ENCODE data around the gene THSD4.
"Not testable (repeated sequence)": the region's sequence is repeated elsewhere in the genome, so short reads cannot be mapped to it uniquely, and the experiment has no call there.

The THSD4 gene

DNA sequence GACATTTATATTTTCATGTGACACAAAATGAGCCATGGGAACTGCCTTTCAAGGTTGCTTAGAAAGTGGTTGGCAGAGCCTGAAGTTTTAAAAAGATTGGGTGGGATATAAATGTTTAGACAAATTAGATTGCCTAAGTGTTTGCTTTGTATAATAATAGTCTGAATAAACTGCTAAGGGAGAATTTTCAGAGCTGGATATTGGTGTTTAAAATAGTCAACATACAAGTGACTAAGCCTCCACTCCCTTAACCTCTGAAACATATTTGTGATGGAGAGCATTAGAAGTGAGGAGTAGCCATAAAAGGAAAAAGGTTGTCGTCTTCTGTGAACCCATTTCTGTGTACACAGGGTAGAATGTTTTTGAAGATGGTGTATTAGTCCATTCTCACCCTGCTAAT lies 201.6 kb downstream of the THSD4 start:
- TF ChIP-seq, protein P1, sequence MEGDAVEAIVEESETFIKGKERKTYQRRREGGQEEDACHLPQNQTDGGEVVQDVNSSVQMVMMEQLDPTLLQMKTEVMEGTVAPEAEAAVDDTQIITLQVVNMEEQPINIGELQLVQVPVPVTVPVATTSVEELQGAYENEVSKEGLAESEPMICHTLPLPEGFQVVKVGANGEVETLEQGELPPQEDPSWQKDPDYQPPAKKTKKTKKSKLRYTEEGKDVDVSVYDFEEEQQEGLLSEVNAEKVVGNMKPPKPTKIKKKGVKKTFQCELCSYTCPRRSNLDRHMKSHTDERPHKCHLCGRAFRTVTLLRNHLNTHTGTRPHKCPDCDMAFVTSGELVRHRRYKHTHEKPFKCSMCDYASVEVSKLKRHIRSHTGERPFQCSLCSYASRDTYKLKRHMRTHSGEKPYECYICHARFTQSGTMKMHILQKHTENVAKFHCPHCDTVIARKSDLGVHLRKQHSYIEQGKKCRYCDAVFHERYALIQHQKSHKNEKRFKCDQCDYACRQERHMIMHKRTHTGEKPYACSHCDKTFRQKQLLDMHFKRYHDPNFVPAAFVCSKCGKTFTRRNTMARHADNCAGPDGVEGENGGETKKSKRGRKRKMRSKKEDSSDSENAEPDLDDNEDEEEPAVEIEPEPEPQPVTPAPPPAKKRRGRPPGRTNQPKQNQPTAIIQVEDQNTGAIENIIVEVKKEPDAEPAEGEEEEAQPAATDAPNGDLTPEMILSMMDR (IDR thresholded peaks at IDR 0.05; ENCODE audit: low read depth, low read length, poor library complexity, severe bottlenecking) = no peak
- TF ChIP-seq EZH2phosphoT487 (IDR thresholded peaks at IDR 0.05; ENCODE audit: borderline replicate concordance, low read length) = no peak
- Histone ChIP-seq H3K36me3 (ENCODE audit: control insufficient read depth, low read length) (no peaks in the 10 kb centered on the region), H3K4me2 (ENCODE audit: low read length) (no peak overlapping the region), H3K79me2 (ENCODE audit: control insufficient read depth, low read length) (no peaks in the 10 kb centered on the region), H3K9me2 (replicated peaks; ENCODE audit: control insufficient read depth, low read length) (no peaks in the 10 kb centered on the region), H3K4me3 (ENCODE audit: low read length) (no peak overlapping the region), H3F3A (ENCODE audit: control insufficient read depth, insufficient read depth) (no peaks in the 10 kb centered on the region), H3K4me1 (ENCODE audit: control insufficient read depth, low read length) (no peaks in the 10 kb centered on the region), H4K20me1 (ENCODE audit: control insufficient read depth, insufficient read depth, low read depth, low read length) (no peaks in the 10 kb centered on the region), H3K9me3 (ENCODE audit: control insufficient read depth, insufficient read depth, low read length) (no peaks in the 10 kb centered on the region), H3K27me3 (ENCODE audit: control insufficient read depth, low read length) (no peaks in the 10 kb centered on the region), H3K27ac (ENCODE audit: low read depth, low read length) (no peak overlapping the region)

DNA sequence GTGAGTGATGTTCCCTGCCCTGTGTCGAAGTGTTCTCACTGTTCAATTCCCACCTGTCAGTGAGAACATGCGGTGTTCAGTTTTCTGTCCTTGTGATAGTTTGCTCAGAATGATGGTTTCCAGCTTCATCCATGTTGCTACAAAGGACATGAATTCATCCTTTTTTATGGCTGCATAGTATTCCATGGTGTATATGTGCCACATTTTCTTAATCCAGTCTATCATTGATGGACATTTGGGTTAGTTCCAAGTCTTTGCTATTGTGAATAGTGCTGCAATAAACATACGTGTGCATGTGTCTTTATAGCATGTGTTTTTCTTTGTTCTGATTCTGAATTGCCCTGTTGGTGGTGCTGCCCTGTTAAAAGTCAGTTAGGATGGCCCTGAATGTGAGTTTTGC lies 204.2 kb downstream of the THSD4 start:
- not testable (repeated sequence) for H3K4me2 ChIP-seq (ENCODE audit: low read length); H3K27ac ChIP-seq (ENCODE audit: low read depth, low read length); H3K36me3 ChIP-seq (ENCODE audit: control insufficient read depth, low read length); H3F3A ChIP-seq (ENCODE audit: control insufficient read depth, insufficient read depth); H3K79me2 ChIP-seq (ENCODE audit: control insufficient read depth, low read length); H4K20me1 ChIP-seq (ENCODE audit: control insufficient read depth, insufficient read depth, low read depth, low read length); H3K27me3 ChIP-seq (ENCODE audit: control insufficient read depth, low read length); H3K4me3 ChIP-seq (ENCODE audit: low read length); H3K9me2 ChIP-seq (replicated peaks; ENCODE audit: control insufficient read depth, low read length); H3K9me3 ChIP-seq (ENCODE audit: control insufficient read depth, insufficient read depth, low read length); H3K4me1 ChIP-seq (ENCODE audit: control insufficient read depth, low read length)

DNA sequence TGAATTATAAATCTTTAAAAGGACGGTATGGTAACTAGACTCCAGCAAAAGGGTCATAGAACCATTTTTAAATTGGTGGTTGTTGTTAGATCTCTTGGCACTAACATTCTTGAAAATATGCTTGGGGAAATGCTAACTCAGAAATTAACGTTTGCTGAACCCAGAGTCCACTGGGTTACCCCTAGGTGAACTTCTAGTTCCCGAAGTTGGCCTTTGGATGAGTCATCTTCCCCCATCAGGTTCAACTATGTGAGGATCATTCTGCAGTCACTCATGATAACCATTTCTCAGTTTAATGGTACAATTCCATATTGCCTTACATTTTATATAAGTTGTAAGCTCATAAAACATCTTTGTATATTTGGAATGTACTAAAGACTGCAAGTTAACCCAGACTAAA lies 204.7 kb downstream of the THSD4 start:
- TF ChIP-seq, protein P1 (IDR thresholded peaks at IDR 0.05; ENCODE audit: low read depth, low read length, poor library complexity, severe bottlenecking) = no peak
- no peak for TF ChIP-seq EZH2phosphoT487 (IDR thresholded peaks at IDR 0.05; ENCODE audit: borderline replicate concordance, low read length)
- no peaks in the 10 kb centered on the region for H3K4me1 ChIP-seq (ENCODE audit: control insufficient read depth, low read length)
- no peak overlapping the region for H3K27ac ChIP-seq (ENCODE audit: low read depth, low read length)
- no peaks in the 10 kb centered on the region for H3K27me3 ChIP-seq (ENCODE audit: control insufficient read depth, low read length)
- H3K4me3 ChIP-seq (ENCODE audit: low read length) = no peak overlapping the region
- H3K36me3 ChIP-seq (ENCODE audit: control insufficient read depth, low read length) = no peaks in the 10 kb centered on the region
- no peaks in the 10 kb centered on the region for H3K79me2 ChIP-seq (ENCODE audit: control insufficient read depth, low read length)
- H3K4me2 ChIP-seq (ENCODE audit: low read length) = no peak overlapping the region
- no peaks in the 10 kb centered on the region for H4K20me1 ChIP-seq (ENCODE audit: control insufficient read depth, insufficient read depth, low read depth, low read length)
- no peaks in the 10 kb centered on the region for H3F3A ChIP-seq (ENCODE audit: control insufficient read depth, insufficient read depth)
- no peaks in the 10 kb centered on the region for H3K9me3 ChIP-seq (ENCODE audit: control insufficient read depth, insufficient read depth, low read length)
- no peaks in the 10 kb centered on the region for H3K9me2 ChIP-seq (replicated peaks; ENCODE audit: control insufficient read depth, low read length)

DNA sequence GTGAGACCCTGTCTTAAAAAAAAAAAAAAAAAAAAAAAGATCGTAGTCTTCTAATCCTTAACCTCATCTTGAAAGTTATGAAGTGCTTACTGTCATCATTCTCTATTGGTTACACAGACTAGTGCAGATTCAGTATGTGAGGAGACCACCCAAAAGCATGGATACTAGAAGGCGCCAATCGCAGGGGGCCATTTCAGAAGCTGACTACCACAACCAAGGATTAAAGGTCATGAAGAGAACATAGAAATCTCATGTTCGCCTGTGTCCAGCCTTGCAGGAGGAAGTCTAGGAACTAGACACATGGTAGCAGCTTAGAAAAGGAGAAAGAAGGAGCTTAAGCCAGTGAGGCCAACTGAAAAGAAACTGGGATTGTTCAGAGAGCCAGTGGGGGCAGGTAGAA lies 207.8 kb downstream of the THSD4 start:
- H4K20me1 ChIP-seq (ENCODE audit: control insufficient read depth, insufficient read depth, low read depth, low read length) = no peaks in the 10 kb centered on the region
- H3K36me3 ChIP-seq (ENCODE audit: control insufficient read depth, low read length) = no peaks in the 10 kb centered on the region
- H3K4me3 ChIP-seq (ENCODE audit: low read length) = no peak overlapping the region
- H3K4me1 ChIP-seq (ENCODE audit: control insufficient read depth, low read length) = no peaks in the 10 kb centered on the region
- no peaks in the 10 kb centered on the region for H3K9me2 ChIP-seq (replicated peaks; ENCODE audit: control insufficient read depth, low read length)
- H3K27me3 ChIP-seq (ENCODE audit: control insufficient read depth, low read length) = no peaks in the 10 kb centered on the region; the same call in none of the 2 replicates
- H3F3A ChIP-seq (ENCODE audit: control insufficient read depth, insufficient read depth) = no peaks in the 10 kb centered on the region
- H3K79me2 ChIP-seq (ENCODE audit: control insufficient read depth, low read length) = no peaks in the 10 kb centered on the region
- H3K9me3 ChIP-seq (ENCODE audit: control insufficient read depth, insufficient read depth, low read length) = no peaks in the 10 kb centered on the region
- no peak overlapping the region for H3K27ac ChIP-seq (ENCODE audit: low read depth, low read length)
- no peak overlapping the region for H3K4me2 ChIP-seq (ENCODE audit: low read length)
- TF ChIP-seq, protein P1 (IDR thresholded peaks at IDR 0.05; ENCODE audit: low read depth, low read length, poor library complexity, severe bottlenecking) = no peak
- TF ChIP-seq EZH2phosphoT487 (IDR thresholded peaks at IDR 0.05; ENCODE audit: borderline replicate concordance, low read length) = no peak
